HG02981 (cell line): ENCODE measurements around the gene RNF103.
A peak's percentile ranks its signal among the peaks of the same experiment; 100 is the strongest.

Experiments used
- ATAC-seq: cut with Tn5 transposase; IDR thresholded peaks from one replicate; pipeline ENCODE4 v1.9.1; 2021; ENCODE audit warnings: mild to moderate bottlenecking, moderate library complexity; ENCODE audit not compliant: unreplicated experiment

RNF103 gene

DNA sequence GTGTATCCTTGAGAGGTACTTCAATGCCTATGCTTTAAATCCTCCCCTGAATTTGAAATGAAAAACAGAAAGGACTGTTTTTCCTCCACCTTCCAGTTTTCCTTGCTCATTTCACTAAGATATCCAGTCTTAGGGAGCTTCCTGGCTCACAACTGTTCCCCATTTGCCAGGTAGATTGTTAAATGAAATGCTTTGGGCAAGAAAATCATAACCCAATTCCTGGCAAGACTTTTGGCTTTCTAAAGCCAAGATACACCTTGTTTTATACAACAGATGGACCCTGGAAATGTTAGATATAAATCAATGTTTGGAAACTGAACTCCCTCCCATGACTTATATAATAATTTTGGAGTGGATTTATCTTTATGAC lies 56.9 kb downstream of the RNF103 start:
- ATAC-seq: no peak

DNA sequence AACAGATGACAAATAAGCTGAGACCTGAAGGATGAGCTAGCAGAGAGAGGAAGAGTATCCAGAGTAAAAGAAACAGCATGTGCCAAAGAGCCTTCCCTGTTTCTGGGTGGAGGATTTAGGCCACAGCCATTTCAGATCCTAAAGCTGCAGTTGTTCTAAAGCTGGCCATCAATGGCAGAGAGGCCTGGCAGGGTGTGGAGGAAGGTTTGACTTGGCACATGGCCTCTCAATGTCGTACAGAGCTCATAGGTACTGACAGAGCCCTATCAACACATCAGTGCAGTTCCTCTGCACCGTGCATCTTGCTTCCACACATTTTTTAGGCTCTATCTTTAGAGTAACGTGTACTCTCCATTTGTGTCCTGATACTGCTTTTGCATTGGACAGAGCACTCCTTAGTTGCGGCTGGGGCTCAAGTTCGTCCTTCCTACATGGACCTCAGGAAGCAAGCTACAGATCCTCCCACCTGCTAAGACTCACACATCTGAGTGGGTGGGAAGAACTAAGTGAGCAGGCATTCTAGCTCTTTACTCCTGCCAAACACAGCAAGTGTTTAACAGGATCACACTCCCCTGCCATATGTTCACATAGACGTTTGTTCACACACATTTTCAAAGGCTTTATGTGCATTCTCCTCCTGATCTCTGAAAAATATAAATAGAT lies 57.4 kb downstream of the RNF103 start:
- no peak for ATAC-seq

DNA sequence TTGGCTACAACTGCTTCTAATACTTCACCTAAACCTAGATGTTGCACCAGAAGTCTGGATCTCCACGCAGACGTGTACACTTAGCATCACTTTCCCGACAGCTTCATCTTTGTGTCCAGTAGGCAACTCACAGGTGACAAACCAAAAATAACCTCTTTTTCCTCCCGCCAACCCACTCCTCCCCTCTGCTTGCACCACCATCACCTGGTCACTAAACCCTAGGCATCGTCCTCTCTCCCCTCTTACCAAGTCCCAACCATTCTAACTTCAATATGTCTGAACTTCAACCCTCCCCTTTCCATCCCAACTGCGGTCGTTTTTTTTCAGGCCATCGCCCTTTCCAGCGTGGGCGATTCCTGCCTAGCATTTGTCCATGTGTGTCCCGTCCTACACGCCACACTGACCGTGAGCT lies 60.0 kb downstream of the RNF103 start:
- ATAC-seq: no peak

DNA sequence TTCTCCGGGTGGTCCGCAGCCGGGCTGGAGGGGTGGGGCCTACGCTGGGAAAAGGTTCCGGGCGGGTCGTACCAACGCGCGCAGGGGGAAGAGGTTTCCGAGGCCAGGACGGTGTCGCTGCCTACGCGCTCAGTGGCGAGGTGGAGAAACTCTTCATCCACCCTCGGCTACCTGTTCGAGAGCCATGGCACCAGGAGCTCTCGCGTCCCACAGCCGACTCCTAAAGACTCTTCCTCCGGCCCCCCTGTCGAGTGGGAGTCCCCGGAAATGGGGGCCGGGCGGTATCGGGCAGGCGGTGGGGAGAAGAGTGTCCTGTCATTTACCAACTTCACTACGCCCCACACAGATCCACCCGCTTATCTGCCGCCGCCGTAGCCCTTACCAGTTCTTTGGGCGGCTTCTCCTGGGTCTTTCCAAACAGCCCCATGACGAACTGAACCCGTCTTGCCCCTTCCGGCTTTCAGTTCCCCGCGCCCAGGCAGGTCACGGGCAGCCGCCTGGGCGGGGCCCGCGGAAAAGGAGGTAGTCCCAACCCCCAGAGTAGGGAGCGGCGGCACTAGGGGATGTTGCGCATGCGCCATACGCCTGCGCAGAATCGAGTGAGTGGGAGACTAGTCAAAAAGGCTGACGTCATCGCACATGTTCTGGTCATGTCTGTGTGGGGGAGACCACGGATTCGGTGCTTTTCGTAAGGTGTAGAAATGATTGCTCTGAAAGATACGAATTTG lies 60.6 kb downstream of the RNF103 start, which contains the start of gene CHMP3:
Gene CHMP3 (minus strand): TSS at position 522 of the 728 bp plus-strand sequence. CDS start 95 bp downstream, at position 427.
- peak; percentile 92 for ATAC-seq

DNA sequence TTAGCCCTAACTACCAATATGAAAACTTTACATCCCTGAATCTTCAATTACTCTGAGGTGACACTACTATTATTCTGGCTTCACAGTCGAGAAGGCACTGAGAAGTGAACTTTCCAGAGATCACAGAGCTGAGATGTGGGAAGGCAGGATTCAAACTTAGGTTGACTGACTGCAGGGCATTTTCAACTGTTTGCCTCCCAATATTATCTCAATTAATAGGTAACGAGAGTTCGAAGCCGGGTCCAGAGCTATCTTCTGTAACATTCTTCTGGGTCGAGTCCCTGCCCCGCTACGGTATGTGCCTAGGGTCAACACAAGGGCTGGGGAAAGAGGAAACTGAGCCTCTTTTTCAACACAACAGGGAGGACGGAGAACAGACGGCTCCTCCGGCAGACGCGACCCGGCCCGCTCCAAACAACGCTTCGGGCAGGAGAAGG lies 61.2 kb downstream of the RNF103 start:
- no peak for ATAC-seq

DNA sequence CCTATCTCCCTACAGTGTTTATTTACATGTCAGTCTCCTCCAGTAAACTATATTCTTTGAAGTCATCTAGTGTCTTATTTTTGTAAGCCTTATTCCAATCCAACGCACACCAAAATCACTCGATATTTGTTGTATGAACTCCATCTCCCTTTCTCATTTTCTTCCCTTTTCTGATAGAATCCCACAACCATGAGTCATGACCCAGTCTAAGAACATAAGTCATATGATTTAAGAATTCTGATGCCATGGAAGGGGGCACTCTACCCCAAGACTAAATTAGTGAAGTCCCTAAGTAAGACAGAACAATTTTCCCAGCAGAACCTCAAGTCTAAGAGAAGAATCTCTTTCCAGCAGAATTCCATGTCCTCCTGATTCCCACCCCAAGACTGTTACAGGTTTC lies 65.8 kb downstream of the RNF103 start:
- no peak for ATAC-seq

DNA sequence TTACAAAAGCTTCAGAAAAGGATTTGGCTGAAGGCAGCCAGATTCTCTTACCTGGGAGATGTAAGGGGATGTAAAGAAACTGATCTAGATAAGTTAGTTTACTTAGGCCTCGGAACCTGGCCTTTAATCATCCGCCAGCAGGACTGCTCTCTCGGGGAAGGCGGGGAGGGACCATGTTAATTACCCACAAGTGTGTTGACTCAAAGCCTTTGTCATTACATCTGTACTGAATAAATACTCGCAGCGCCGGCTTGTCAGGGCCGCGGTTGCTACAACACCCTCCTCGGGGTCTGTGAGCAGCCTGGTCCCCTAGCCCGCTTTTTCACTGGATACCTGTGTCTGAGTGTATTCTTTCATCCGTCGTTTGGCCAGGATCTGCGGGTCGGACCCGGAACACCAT lies 67.2 kb downstream of the RNF103 start:
- ATAC-seq: no peak
